HUDEP-2 (cell line): ENCODE data around the gene TAX1BP3.
"Not testable (repeated sequence)": the region's sequence is repeated elsewhere in the genome, so short reads cannot be mapped to it uniquely, and the experiment has no call there.

ENCODE experiments used
- DNase-seq, 76 experiments: peaks; one replicate each; lab custom pipeline; 2025; ENCODE audit not compliant: unreplicated experiment in 76 of 76; lab: John Stamatoyannopoulos, UW

Gene TAX1BP3

GRCh38 chr17:3668279-3669084, at the start of gene TAX1BP3, which contains the start of gene EMC6:
Gene TAX1BP3, minus strand, starts transcription at chr17:3668578. Its CDS starts 52 bp downstream, at chr17:3668526.
Gene EMC6, plus strand, starts transcription at chr17:3668812. Its CDS starts 335 bp downstream, at chr17:3669147.
- peak in 75 of 76 experiments; percentile 54 to 99 (median 96) for DNase-seq

- no peak for DNase-seq
Measured at GRCh38 chr17:3715296-3715695, 46.9 kb upstream of the TAX1BP3 start.

GRCh38 chr17:3712811-3713463, 44.6 kb upstream of the TAX1BP3 start:
- DNase-seq: peak in 63 of 76 experiments; percentile 10 to 87 (median 59)

GRCh38 chr17:3710951-3711383, 42.6 kb upstream of the TAX1BP3 start:
- peak in 7 of 76 experiments; percentile 10 to 39 (median 17) for DNase-seq

GRCh38 chr17:3708366-3708765, 40.0 kb upstream of the TAX1BP3 start:
- DNase-seq: no peak

- DNase-seq: not testable (repeated sequence)
Measured at GRCh38 chr17:3705718-3705984, 37.3 kb upstream of the TAX1BP3 start.

GRCh38 chr17:3704931-3705717, 36.7 kb upstream of the TAX1BP3 start:
- no peak for DNase-seq

- DNase-seq: not testable (repeated sequence)
Measured at GRCh38 chr17:3702041-3702539, 33.7 kb upstream of the TAX1BP3 start.

- DNase-seq: no peak
Measured at GRCh38 chr17:3699951-3700350, 31.6 kb upstream of the TAX1BP3 start.

GRCh38 chr17:3698139-3698538, 29.8 kb upstream of the TAX1BP3 start:
- DNase-seq: no peak

- DNase-seq: no peak
Measured at GRCh38 chr17:3697103-3697476, 28.7 kb upstream of the TAX1BP3 start.

- peak in 17 of 76 experiments; percentile 7 to 41 (median 26) for DNase-seq
Measured at GRCh38 chr17:3695723-3696411, 27.5 kb upstream of the TAX1BP3 start, which contains the start of gene P2RX5. Gene P2RX5, minus strand, starts transcription at chr17:3696155. Its CDS starts 150 bp downstream, at chr17:3696005.

GRCh38 chr17:3695129-3695722, 26.8 kb upstream of the TAX1BP3 start:
- no peak for DNase-seq

- DNase-seq: peak in 9 of 76 experiments; percentile 6 to 27 (median 14)
Measured at GRCh38 chr17:3693829-3694231, 25.5 kb upstream of the TAX1BP3 start.

GRCh38 chr17:3693141-3693540, 24.8 kb upstream of the TAX1BP3 start:
- DNase-seq: no peak

- no peak for DNase-seq
Measured at GRCh38 chr17:3692346-3692745, 24.0 kb upstream of the TAX1BP3 start.

GRCh38 chr17:3691617-3692067, 23.3 kb upstream of the TAX1BP3 start:
- peak in 5 of 76 experiments; percentile 8 to 33 (median 12) for DNase-seq

- DNase-seq: no peak
Measured at GRCh38 chr17:3690094-3690715, 21.8 kb upstream of the TAX1BP3 start.
